HG03280 (cell line): ENCODE measurements around the gene PPIG.
"Not testable (repeated sequence)": the region's sequence is repeated elsewhere in the genome, so short reads cannot be mapped to it uniquely, and the experiment has no call there.

Experiments
- ATAC-seq: cut with Tn5 transposase; IDR thresholded peaks from one replicate; pipeline ENCODE4 v1.9.1; 2021; ENCODE audit warnings: mild to moderate bottlenecking, moderate library complexity; ENCODE audit not compliant: unreplicated experiment

PPIG gene

DNA sequence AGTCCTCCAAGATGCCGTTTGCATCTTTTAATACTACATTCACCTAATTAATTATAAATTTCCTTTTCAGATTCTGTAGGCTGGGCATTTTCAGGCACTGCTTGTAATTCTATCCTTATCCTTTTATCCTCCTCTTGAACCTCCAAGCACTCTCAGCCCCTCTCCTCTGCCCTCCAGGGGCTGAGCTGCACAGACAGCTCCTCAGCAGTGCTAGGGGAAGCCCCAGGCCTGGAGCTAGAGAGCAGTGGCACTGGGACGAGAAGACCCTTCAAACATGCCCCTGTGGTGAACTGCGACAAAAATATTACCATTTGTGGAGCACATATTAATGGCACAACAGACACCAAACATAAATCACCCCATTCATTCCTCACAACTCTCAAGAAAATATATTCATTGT lies 77.1 kb downstream of the PPIG start:
- no peak for ATAC-seq

DNA sequence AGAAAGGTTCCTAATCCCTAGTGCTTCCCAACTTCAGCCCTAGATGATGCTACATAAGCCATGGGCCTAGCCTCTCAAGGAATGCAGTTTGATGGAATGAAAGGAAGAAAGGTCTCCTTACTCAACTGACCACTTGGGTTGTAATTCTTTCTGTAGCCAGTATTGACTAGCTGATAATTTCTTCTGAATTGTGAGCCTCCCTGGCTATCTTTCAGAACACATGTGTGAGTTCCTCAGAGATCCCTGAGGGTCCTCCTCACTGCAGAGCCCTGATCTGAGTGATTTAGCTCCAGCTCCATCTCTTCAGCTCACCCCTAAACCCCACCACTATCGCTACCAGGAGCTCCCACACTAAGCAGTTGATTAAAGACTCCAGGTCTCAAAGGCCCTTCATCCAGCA lies 78.6 kb downstream of the PPIG start:
- no peak for ATAC-seq

DNA sequence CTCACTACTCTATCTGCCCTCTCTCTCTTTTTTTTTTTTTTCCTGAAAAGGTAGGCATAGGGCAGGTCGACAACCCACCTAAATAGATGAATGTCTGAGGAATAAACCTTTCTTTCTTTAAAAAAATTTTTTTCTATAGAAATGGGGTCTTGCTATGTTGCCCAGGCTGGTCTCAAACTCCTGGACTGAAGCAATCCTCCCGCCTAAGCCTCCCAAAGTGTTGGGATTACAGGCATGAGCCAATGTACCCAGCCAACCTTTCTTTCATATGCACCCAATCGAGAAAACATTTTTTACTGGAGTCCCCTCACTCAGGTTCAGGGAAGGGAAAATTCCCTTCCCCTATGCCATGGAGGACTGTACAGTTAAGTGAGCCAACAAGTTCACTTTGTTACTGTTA lies 79.1 kb downstream of the PPIG start:
- ATAC-seq, result no peak

DNA sequence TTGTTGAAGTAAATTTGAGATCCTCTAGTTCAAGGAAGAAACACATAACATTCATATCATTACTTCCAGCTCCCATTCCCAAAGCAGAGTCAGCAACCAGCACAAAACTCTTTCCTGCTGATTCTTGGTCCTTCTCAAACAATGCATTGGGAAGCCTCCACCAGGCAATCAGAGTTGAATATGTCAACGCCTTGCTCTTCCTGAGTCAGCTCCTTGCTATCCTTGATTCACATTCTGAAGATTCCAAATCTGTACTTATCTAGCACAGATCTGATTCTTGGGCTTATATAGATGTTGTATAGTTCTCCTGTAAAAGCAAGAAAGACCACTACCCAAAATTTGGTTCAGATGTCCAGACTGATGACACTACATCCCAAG lies 80.4 kb downstream of the PPIG start:
- ATAC-seq, result no peak

DNA sequence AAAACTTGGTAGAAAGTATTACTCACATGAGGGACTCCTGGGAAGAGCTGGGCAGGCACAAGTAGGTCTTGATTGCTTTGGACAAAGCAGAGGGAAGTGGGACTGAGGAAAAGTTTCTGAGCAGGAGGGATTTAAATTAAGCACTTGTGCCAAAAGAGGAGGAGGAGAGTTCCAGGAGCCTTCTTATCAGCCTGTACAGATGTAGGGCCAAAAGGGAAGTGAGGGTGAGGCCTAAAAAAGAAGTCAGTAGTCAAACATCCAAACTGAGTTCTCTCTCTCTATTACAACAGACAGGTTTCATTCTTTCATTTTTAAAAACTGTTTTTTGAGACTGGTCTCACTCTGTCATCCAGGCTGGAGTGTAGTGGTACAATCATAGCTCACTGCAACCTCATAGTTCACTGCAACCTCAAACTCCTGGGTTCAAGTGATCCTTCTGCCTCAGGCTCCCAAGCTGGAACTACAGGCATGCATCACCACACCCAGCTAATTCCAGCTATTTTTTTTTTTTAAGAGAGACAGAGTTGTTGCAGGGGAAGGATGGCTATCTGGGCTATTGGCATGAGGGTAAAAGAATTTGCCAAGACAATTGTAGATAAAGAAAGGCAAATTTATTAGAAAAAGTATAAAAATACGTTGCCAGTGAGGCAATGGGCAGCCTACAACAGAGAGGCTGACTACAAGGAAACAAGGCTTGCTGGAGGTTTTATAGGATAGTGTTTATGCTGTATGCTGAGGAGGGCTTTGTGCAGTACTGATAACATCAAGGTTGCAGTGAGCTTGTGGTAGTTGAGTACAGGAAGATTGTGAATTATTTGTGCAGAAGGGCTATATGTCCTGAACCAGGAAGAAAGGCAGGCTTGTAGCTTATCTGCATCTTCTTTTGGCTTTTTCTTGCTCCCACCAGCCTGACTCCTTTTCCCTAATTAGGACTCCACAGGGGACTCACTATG lies 81.1 kb downstream of the PPIG start:
- ATAC-seq, result no peak

DNA sequence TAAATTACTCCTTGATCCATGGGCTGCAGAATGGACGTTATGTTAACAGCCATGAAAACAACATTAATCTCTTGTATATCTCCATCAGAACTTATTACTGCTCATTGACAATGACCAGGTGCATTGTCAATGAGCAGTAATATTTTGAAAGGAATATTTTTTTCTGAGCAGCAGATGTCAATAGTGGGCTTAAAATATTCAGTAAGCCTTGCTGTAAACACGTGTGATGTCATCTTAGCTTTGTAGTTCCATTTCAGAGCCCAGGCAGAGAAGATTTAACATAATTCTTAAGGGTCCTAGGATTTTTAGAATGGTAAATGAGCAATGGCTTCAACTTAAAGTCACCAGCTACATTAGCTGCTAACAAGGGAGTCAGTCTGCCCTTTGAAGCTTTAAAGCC lies 83.4 kb downstream of the PPIG start:
- ATAC-seq, result no peak

DNA sequence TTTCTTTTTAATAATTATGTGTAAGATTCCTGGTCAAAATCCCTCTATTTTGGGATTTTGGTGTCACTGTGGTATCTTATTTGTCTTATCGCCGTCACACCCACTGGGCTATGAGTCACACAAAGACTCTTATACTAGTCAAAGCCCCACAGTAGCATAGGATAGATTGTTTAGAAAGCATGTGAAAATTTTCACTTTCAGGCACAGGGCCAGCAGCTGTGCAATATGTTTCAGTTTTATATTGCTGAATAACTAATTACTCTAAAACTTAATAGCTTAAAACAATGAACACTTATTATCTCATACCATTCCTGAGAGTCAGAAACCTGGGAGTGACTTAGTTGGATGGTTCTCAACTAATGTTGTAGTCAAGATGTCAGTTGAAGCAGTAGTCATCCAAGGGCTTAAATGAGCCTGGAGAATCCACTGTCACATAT lies 86.1 kb downstream of the PPIG start:
- peak; percentile 77 for ATAC-seq

DNA sequence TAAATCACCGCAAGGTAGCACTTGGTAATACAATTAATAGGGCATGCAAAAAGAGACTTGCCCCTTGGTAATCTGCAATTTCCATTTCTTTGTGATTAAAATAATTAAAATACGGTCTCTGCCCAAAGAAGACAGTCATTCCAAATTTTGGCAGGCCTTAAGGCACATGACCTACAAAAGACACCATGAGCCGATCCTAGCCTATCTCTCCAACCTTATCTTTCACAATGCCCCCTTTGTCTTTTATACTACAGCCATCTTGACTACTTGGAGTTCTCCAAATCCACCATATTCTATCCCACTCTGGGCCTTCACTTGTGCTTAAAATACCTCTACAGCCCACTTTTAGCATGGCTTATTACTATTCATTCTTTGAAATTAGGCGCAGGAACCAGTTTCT lies 86.8 kb downstream of the PPIG start:
- no peak for ATAC-seq

DNA sequence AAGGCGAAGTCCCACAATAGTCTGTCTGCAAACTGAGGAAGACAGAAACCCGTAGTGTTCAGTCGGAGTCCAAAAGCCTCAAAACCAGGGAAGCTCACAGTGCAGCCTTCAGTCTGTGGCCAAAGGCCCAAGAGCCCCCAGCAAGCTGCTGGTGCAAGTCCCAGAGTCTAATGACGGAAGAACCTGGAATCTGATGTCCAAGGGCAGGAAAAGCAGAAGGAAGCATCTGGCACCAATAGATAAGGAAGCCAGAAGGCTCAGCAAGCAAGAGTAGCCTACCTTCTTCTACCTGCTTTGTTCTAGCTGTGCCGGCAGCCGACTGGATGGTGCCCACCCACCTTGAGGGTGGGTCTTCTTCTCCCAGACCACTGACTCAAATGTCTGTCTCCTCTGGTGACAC lies 88.3 kb downstream of the PPIG start:
- no peak for ATAC-seq

DNA sequence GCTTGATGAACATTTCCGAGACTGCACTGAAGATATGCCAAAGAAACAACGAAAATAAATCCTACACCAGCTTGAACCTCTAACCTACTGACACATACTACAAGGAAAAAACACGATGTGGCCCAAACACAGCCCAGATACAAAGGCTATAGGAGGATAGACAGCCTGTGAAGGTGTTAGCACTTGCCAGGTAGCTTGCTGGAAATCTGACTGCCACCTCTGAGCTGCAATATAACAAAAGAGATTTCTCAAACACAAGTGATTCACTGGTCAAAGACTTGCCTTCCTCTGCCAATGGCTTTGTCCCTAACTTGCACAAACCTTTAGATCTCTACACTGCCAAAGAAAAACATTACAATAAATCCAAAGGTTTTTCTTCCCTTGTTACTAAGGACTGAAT lies 89.0 kb downstream of the PPIG start:
- no peak for ATAC-seq

DNA sequence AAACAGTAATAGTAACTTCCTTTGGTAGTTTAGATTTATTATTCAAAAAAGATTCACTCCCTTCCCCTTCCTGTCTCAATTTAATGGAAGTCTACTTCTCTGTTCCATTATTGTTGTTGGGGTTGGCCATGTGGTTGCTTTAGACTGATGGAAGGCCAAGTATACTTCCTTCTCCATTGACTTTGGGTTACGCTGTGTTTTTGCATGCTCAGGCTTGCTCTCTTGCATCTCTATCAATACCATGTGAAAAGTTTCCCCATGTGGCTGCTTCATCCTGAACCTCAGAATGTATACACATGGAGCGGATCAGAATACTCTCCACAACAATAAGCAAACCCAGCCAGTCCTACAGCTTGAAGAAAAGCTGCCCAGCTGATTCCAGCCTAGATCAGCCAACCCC lies 89.8 kb downstream of the PPIG start:
- ATAC-seq, result no peak

DNA sequence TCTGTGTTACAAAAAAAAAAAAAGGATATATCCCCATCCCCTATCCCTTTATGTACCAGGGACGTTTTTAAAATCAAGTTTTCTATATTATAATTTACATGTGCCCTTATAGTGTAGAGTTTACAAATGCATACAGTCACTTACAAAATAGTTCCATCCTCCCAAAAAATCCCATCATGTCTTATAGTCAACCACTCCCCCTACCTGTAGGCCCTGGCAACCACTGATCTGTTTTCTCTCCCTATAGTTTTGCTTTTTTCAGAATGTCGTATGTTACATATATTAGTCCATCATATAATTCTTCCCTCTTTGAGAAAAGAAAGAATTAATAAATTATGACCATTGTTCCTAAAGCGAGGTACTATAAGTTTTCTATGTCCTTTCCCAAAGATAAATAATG lies 92.2 kb downstream of the PPIG start:
- ATAC-seq, result no peak

DNA sequence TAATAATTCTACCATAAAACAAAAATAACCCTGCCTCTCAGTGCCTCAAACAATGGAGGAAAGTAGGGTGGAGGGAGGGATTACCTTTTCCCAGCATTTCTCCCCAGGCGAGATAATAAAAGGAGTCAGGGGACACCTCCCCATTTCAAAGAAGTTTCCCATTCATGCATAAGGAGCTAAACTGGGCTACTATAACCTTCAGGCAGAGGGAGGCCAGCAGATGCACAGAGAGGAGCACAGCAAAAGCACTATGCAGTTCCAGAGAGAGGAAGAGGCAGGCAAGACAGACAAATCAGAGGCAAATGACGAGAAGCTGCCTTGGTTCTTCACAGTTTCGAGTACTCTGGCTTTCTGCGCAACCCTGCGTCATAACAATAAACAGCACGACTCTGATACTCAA lies 92.7 kb downstream of the PPIG start:
- no peak for ATAC-seq

DNA sequence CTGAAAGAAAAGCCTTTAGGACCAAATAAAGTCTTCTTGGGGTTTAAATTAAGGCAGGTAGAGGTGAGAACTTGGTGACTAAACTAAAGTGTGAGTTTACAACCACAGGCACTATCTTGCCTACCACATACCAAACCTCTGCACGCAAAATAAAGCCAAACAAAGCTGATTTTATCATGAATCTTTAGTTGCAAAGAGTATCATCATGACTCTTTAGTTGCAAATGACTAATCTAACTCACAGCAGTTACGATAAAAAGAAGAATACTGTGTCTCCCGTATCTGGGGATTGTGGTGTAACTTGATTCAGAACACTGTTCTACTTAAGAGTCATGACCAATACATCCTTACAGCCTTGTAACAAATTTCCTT lies 98.9 kb downstream of the PPIG start:
- no peak for ATAC-seq

DNA sequence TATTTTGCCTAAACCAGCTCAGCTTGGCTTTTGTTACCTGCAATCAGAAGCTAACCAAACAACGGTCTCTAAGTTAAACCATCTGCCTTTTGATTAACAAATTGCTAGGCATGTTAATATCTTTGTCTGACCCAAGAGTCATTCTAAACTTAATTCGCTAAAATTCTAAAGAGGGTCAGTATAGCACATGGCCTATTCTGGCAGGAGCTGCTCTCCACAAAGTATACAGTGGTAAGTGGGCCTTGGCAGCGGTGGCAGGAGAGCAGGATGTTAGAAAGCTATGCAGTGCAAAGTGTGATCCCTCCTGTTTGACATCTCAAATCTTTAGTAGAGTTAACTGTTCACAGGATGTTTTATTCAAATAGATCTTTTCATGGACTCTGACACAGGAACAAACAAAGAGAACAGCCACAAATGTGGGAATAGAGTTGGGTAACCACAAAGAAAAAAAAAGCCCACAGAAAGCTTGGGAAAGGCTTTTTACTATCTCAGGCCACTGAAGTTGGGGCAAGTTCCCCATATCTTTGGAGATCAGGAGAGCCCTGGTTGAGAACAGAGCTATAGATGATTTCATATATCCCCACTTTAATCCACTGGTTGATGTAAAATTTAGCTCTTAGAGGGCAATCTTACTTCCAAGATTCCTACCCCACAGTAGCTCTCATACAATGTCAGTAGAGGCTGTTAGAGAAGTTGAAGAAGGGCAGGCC lies 99.4 kb downstream of the PPIG start:
- ATAC-seq, result no peak

DNA sequence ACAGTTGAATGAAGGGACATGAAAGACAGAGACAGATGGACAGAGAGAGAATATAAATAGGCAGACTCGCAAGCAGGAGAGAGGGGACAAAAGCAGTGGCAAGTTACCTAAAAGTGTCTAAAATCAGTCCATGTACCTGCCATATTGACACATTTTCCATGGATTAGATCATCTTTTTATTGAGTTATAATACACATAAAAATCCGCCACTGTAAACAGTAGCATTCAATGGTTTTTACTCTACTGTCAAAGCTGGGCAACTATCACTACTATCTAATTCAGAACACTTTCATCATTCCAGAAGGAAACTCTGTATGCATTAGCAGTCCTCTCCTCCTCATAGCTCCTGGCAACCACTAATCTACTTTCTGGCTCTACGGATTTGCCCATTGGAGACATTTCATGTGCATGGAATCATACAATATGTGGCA lies 100.0 kb downstream of the PPIG start:
- no peak for ATAC-seq

DNA sequence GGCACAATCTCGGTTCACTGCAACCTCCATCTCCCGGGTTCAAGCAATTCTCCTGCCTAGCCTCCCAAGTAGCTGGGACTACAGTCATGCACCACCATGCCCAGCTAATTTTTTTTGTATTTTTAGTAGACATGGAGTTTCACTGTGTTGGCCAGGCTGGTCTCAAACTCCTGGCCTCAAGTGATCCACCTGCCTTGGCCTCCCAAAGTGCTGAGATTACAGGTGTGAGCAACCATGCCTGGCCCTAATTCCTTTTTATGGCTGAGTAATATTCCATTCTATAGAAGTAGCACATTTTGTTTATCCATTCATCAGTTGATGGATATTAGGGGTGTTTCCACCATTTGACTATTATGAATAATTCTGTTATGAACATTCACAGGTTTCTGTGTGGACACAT lies 100.6 kb downstream of the PPIG start:
- ATAC-seq, result not testable (repeated sequence)

DNA sequence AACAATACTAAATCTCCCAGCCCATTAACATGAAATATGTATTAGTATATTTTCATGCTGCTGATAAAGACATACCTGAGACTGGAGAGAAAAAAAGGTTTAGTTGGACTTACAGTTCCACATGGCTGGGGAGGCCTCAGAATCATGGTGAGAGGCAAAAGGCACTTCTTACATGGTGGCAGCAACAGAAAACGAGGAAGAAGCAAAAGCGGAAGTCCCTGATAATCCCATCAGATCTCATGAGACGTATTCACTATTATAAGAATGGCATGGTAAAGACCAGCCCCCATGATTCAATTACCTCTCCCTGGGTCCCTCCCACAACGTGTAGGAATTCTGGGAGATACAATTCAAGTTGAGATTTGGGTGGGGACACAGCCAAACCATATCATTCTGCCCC lies 102.7 kb downstream of the PPIG start:
- not testable (repeated sequence) for ATAC-seq

DNA sequence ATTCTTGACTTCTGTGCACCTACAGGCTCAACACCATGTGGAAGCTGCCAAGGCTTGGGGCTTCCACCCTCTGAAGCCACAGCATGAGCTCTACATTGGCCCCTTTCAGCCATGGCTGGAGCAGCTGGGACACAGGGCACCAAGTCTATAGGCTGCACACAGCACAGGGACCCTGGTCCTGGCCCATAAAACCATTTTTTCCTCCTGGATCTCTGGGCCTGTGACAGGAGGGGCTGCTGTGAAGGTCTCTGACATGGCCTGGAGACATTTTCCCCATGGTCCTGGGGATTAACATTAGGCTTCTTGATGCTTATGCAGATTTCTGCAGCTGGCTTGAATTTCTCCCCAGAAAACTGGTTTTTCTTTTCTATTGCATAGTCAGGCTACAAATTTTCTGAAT lies 103.8 kb downstream of the PPIG start:
- not testable (repeated sequence) for ATAC-seq

DNA sequence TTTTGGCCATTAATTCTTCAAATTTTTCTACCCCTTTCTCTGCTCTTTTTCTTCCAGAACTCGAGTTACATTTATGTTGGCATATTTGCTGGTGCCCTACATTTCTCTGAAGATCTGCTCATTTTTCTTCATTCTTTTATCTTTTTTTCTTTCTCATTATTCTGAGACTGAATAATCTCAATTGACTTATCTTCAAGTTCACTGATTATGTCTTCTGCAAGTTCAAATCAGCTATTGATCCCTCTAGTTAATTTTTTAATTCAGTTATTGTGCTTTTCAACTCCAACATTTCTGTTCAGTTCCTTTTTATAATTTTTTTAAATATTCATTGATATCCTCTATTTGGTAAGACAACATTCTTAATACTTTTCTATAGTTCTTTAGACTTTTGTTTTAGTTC lies 106.8 kb downstream of the PPIG start:
- ATAC-seq, result no peak
